Kidney glomerular epithelial cell (primary cell): ENCODE data around the gene MRPL52.
"Not testable (repeated sequence)": the region's sequence is repeated elsewhere in the genome, so short reads cannot be mapped to it uniquely, and the experiment has no call there.

Experiments
- DNase-seq: peaks from one replicate; lab custom pipeline; 2025; lab: John Stamatoyannopoulos, UW

MRPL52 gene

GRCh38 chr14:22854963-22855724 is 25.5 kb downstream of the MRPL52 start:
- DNase-seq, result no peak

GRCh38 chr14:22856428-22856827 is 26.7 kb downstream of the MRPL52 start:
- DNase-seq, result no peak

GRCh38 chr14:22860377-22860776 is 30.7 kb downstream of the MRPL52 start:
- DNase-seq, result not testable (repeated sequence)

GRCh38 chr14:22861651-22862050 is 32.0 kb downstream of the MRPL52 start:
- DNase-seq, result no peak

- no peak for DNase-seq
These were observed 35.3 kb downstream of the MRPL52 start for GRCh38 chr14:22864979-22865378.

- DNase-seq, result no peak
These were observed 36.0 kb downstream of the MRPL52 start for GRCh38 chr14:22865424-22866405.

- no peak for DNase-seq
These were observed 37.2 kb downstream of the MRPL52 start for GRCh38 chr14:22866874-22867273.

GRCh38 chr14:22870811-22871223 is 41.1 kb downstream of the MRPL52 start:
- DNase-seq, result no peak

- DNase-seq, result peak; percentile 87
These were observed 41.7 kb downstream of the MRPL52 start, which contains the start of gene LRP10 for GRCh38 chr14:22871224-22872032. TSS of gene LRP10 (plus strand) at chr14:22871740. CDS start at chr14:22872304, 564 bp downstream.

- DNase-seq, result peak; percentile 89
These were observed 42.5 kb downstream of the MRPL52 start for GRCh38 chr14:22872033-22872832.

- no peak for DNase-seq
These were observed 43.3 kb downstream of the MRPL52 start for GRCh38 chr14:22872833-22873520.

GRCh38 chr14:22875003-22875747 is 45.5 kb downstream of the MRPL52 start:
- DNase-seq, result no peak

GRCh38 chr14:22875748-22876319 is 46.1 kb downstream of the MRPL52 start:
- no peak for DNase-seq

- no peak for DNase-seq
These were observed 47.4 kb downstream of the MRPL52 start for GRCh38 chr14:22877000-22877501.

- DNase-seq, result no peak
These were observed 48.9 kb downstream of the MRPL52 start for GRCh38 chr14:22878271-22879246.

- DNase-seq, result no peak
These were observed 52.4 kb downstream of the MRPL52 start for GRCh38 chr14:22882064-22882463.

GRCh38 chr14:22882529-22883172 is 53.0 kb downstream of the MRPL52 start:
- peak; percentile 17 for DNase-seq
